Cerebellar cortex (tissue), 1 donor: ENCODE data around the gene EFHC2.
"Not testable (repeated sequence)": the region's sequence is repeated elsewhere in the genome, so short reads cannot be mapped to it uniquely, and the experiment has no call there.

Experiments
- DNase-seq: peaks from one replicate; pipeline ENCODE4 v3.0.0-alpha.2; 2015; ENCODE audit warnings: low spot score

The EFHC2 gene

GRCh38 chrX:44291468-44292092 is 51.9 kb downstream of the EFHC2 start:
- DNase-seq: no peak

- no peak for DNase-seq
Measured at GRCh38 chrX:44290718-44291117, 52.8 kb downstream of the EFHC2 start.

- DNase-seq: no peak
Measured at GRCh38 chrX:44282753-44283152, 60.7 kb downstream of the EFHC2 start.

GRCh38 chrX:44280116-44280515 is 63.4 kb downstream of the EFHC2 start:
- DNase-seq: no peak

- DNase-seq: no peak
Measured at GRCh38 chrX:44274096-44274495, 69.4 kb downstream of the EFHC2 start.

- DNase-seq: no peak
Measured at GRCh38 chrX:44267861-44268260, 75.6 kb downstream of the EFHC2 start.

GRCh38 chrX:44267116-44267515 is 76.4 kb downstream of the EFHC2 start:
- DNase-seq: no peak

GRCh38 chrX:44265559-44265958 is 77.9 kb downstream of the EFHC2 start:
- DNase-seq: no peak

- DNase-seq: no peak
Measured at GRCh38 chrX:44264936-44265335, 78.5 kb downstream of the EFHC2 start.

GRCh38 chrX:44261286-44261685 is 82.2 kb downstream of the EFHC2 start:
- DNase-seq: no peak

- no peak for DNase-seq
Measured at GRCh38 chrX:44260609-44261008, 82.9 kb downstream of the EFHC2 start.

GRCh38 chrX:44255742-44256141 is 87.7 kb downstream of the EFHC2 start:
- not testable (repeated sequence) for DNase-seq

- DNase-seq: no peak
Measured at GRCh38 chrX:44253575-44253942, 89.9 kb downstream of the EFHC2 start.

- not testable (repeated sequence) for DNase-seq
Measured at GRCh38 chrX:44252688-44253574, 90.5 kb downstream of the EFHC2 start.

GRCh38 chrX:44247468-44247867 is 96.0 kb downstream of the EFHC2 start:
- DNase-seq: no peak

GRCh38 chrX:44246826-44247225 is 96.6 kb downstream of the EFHC2 start:
- DNase-seq: peak; percentile 50

GRCh38 chrX:44245733-44246132 is 97.7 kb downstream of the EFHC2 start:
- no peak for DNase-seq

- peak; percentile 69 for DNase-seq
Measured at GRCh38 chrX:44244008-44244407, 99.5 kb downstream of the EFHC2 start.

- DNase-seq: peak; percentile 89
Measured at GRCh38 chrX:44241546-44241945, 101.9 kb downstream of the EFHC2 start.

- DNase-seq: no peak
Measured at GRCh38 chrX:44240036-44240435, 103.4 kb downstream of the EFHC2 start.

- peak; percentile 86 for DNase-seq
Measured at GRCh38 chrX:44239036-44239435, 104.4 kb downstream of the EFHC2 start.

GRCh38 chrX:44235534-44235933 is 107.9 kb downstream of the EFHC2 start:
- no peak for DNase-seq

- peak; percentile 41 for DNase-seq
Measured at GRCh38 chrX:44234541-44234940, 108.9 kb downstream of the EFHC2 start.

- no peak for DNase-seq
Measured at GRCh38 chrX:44234116-44234515, 109.4 kb downstream of the EFHC2 start.
